NCI-H1417 treated with DMSO at 0.1 percent for 48 hours (cell line): ENCODE measurements around the gene COMMD4.
"Not testable (repeated sequence)": the region's sequence is repeated elsewhere in the genome, so short reads cannot be mapped to it uniquely, and the experiment has no call there.

Experiments used
- DNase-seq: peaks from one replicate; lab custom pipeline; 2025; lab: John Stamatoyannopoulos, UW

The COMMD4 gene

DNA sequence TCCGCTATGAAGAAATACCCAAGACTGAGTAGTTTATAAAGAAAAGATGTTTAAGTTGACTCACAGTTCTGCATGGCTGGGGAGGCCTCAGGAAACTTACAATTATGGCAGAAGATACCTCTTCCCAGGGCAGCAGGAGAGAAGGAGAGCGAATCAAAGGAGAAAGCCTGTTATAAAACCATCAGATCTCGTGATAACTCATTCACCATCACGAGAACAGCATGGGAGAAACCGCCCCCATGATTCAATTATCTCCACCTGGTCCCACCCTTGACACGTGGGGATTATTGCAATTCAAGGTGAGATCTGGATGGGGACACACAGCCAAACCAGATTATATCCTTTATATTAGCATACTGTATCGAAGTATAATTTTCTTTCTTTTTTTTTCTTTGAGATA lies 3.8 kb upstream of the COMMD4 start:
- not testable (repeated sequence) for DNase-seq

DNA sequence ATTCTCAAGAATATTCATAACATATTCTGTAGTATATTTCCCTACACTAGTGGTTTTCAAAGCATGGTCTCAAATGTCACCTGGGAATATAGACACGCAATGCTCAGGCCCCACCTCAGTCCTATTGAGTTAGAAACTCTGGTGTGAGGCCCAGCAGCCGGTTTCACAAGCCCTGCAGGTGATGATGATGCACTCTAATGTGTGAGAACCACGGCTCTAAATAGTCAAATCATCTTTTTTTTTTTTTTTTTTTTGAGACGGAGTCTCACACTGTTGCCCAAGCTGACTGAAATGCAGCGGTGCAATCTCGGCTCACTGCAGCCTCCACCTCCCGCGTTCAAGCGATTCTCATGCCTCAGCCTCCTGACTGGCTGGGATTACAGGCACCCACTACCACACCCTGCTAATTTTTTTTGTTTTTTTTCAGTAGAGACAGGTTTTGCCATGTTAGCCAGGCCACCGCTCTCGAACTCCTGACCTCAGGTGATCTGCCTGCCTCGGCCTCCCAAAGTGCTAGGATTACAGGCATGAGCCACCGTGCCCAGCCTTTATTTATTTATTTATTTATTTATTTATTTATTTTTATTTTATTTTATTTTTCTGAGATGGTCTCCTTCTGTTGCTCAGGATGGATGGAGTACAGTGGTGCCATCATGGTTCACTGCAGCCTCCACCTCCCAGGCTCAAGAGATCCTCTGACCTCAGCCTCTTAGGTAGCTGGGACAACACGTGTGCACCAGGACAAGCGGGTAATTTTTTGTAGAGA lies 2.0 kb upstream of the COMMD4 start:
- DNase-seq: not testable (repeated sequence)

DNA sequence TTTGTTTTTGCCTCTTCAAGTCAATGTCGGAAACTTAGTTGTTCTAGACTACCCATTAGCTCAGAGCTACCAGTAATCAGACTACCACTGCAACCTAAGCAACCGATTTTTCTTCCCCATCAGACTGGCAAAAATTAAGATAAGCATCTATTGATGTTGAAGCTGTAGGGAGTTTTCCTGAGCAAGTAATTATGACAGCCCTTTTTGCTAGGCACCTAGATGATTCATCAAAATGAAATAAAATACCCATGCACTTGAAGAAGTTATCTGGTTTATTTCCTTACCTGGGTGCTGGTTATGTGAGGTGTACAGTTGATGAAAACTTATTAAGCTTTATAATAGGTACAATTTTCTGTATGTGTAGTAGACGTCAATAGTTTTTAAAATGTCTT lies 554 bp upstream of the COMMD4 start:
- no peak for DNase-seq

DNA sequence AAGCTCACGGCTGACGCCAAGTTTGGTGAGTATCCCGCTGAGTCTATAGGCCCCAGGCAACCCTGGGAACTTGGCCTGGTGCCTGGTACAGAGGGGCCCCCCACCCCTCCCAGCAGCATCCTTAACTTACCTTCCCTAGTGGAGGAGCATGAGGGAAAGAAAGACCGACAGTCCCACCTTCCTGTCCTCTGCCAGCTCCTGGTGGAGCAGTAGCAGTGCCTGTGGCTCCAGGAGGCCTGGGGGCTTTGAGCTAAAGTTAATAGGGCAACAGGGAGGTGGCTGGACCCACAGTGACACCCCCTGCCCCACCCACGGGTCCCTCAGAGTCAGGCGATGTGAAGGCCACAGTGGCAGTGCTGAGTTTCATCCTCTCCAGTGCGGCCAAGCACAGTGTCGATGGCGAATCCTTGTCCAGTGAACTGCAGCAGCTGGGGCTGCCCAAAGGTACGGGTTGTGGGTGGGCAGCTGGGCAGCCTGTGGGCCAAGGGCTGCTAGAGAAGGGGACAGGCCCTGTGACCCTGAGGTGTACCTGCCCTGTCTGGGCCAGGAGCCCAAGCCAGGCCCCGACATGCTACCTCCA lies 2.9 kb downstream of the COMMD4 start:
- DNase-seq: no peak

DNA sequence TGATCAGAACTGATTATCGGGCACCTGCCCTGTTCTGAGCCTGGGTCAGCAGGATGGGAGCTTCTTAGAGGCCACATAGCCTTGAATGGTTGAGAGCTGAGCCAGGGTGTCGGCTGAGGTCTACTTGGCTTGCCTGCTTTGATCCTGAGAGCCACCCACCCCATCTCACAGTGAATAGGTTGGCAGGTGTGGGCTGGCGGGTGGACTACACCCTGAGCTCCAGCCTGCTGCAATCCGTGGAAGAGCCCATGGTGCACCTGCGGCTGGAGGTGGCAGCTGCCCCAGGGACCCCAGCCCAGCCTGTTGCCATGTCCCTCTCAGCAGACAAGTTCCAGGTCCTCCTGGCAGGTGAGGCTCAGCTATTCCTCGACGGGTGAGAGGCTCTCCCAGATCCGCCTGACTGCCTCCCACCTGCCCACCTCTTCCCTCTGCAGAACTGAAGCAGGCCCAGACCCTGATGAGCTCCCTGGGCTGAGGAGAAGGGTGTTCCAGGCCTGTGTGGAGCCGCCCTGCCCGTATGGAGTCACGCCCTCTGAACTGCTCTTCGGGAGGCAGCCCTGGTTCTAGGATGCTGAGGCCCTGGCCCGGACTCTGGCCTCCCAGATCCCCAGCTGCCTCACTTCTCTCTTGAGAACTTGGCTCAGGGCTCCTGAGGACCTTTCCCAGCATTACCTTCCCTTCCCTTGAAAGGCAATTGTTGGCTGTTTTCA lies 3.8 kb downstream of the COMMD4 start:
- DNase-seq: no peak

DNA sequence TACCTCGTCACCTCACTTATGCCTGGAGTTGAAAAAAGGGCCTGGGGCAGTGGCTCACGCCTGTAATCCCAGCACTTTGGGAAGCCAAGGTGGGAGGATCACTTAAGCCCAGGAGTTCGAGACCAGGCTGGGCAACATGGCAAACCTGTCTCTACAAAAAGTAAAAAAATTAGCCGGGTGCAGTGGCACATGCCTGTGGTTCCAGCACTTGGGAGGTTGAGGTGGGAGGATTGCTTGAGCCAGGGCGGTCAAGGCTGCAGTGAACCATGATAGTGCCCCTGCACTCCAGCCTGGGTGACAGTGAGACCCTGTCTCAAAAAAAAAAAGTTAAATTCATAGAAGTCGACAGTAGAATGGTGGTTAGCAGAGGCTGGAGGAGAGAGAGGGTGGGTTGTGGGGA lies 6.4 kb downstream of the COMMD4 start:
- DNase-seq: no peak

DNA sequence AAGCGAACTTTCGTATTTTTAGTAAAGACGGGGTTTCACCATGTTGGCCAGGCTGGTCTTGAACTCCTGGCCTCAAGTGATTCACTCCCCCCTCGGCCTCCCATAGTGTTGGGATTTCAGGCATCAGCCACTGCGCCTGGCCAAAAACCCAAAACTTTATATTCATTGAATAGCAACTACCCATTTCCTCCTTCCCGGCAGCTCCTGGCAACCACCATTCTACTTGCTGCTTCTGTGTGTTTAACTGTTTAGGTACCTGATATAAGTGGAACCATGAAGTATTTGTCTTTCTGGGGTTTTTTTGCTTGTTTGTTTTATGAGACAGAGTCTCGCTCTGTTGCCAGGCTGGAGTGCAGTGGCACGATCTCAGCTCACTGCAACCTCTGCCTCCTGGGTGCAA lies 8.1 kb downstream of the COMMD4 start:
- not testable (repeated sequence) for DNase-seq

DNA sequence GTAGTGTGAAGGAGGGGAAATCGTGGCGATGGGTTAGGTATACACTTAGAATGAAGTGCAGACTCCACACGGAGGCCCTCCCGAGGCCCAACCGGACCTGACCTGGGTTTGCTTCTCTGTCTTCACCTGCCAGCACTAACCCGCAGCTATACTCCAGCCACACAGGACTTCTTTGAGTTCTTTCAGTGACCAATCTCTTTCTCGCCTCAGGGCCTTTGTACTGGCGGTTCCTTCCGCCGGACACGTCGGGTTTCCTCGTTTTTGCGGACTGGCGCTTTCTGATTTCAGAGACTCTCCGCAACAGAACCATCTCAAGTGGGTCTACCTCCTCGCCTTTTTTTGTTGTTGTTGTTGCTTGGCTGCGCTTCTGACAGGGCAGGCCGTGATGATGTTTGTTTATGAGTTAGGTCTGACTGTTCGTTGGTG lies 10.9 kb downstream of the COMMD4 start, which contains the start of gene NEIL1:
NEIL1 (plus strand) TSS at position 244 of the 426 bp plus-strand sequence. CDS start 1,867 bp downstream, outside the sequence.
- no peak for DNase-seq

DNA sequence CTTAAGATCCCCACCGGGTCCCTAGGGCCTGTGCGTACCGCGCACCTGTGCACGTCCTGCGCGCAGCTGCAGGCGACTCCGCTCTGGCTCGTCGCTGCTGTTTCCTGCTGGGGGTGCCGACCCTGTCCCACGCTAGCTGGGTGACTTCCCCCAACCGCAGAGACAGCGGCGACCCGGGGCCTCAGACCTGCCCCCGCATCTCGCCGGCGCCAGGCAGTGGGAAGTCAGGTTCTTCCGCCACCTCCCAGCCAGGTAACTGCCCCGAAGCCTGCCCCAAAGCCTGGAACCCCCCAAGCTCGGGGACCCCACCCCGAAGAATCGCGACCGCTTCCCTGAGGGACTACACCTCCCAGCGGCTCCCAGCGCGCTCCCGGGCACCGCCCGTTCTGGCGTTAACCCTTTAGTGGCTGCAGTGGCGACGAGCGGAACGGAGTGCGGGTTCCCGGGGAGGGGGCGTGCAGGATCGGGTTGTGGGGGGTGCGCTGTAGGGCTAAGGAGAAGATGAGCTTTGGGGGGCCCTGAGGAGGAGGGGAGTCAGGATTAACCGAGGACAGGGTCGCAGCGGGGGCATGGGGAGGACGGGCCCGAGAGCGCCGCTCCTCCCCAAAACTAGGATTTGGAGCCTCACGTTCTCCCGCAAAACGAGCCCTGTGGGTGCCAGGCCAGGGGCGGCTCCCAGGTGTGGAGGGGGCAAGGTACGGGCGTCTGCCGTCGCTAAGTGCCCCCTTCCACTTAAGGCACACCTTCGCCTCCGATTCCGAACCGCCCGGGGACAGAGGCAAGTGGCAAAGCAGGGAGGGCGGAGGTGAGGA lies 11.6 kb downstream of the COMMD4 start:
- no peak for DNase-seq

DNA sequence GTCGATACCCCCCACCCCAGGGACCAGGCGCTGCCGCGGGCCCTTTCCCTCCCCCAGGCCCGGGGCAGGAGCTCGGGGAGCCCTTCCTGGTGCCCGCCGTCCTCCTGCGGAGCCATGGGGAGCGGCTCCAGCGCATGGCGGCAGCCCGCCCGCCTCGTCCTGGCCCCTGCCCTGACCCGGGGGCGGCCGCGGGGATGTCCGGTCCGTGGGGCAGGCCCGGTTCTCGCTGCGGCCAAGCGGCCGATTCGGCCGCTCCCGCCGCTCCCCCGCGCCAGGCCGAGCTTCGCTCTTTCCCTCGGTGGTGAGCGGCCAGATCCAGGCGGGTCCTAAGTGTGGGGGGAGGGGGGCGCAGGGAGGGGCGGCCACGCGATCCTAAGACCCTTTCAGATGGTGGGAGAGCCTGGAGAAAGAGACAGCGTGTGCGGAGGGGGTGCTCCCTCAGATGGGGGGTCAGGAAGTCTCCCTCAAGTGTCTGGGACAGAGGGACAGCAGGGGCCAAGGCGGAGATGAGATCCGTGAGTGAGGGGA lies 12.2 kb downstream of the COMMD4 start:
- DNase-seq: no peak

DNA sequence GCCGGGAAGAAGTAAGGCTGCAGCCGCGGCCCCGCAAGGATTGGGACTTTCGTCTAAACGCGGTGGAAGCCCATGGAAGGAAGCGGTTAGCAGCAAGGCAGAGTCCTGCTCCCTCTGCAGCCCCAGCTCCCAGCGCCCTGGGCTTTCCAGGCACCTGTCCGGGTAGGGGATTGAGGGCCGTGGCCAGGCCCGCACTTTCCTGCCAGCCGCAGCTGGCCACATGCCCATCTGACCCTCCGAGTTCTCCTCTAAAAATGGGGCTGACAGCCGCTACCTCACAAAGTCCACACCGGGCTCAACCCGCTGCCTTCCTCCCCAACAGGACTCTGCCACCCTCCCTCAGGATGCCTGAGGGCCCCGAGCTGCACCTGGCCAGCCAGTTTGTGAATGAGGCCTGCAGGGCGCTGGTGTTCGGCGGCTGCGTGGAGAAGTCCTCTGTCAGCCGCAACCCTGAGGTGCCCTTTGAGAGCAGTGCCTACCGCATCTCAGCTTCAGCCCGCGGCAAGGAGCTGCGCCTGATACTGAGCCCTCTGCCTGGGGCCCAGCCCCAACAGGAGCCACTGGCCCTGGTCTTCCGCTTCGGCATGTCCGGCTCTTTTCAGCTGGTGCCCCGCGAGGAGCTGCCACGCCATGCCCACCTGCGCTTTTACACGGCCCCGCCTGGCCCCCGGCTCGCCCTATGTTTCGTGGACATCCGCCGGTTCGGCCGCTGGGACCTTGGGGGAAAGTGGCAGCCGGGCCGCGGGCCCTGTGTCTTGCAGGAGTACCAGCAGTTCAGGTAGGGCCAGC lies 12.9 kb downstream of the COMMD4 start:
- DNase-seq: no peak

DNA sequence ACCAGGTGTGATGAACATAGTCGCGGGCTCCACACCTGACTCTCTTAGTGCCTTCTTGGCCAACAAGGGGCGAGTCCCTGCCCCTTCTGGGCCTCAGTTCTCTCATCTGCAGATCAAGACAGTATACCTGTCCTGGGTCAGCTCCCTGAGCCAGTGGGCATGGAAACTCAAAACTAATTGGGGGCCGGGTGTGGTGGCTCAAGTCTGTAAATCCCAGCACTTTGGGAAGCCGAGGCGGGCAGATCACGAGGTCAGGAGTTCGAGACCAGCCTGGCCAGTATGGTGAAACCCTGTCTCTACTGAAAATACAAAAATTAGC lies 13.4 kb downstream of the COMMD4 start:
- not testable (repeated sequence) for DNase-seq

DNA sequence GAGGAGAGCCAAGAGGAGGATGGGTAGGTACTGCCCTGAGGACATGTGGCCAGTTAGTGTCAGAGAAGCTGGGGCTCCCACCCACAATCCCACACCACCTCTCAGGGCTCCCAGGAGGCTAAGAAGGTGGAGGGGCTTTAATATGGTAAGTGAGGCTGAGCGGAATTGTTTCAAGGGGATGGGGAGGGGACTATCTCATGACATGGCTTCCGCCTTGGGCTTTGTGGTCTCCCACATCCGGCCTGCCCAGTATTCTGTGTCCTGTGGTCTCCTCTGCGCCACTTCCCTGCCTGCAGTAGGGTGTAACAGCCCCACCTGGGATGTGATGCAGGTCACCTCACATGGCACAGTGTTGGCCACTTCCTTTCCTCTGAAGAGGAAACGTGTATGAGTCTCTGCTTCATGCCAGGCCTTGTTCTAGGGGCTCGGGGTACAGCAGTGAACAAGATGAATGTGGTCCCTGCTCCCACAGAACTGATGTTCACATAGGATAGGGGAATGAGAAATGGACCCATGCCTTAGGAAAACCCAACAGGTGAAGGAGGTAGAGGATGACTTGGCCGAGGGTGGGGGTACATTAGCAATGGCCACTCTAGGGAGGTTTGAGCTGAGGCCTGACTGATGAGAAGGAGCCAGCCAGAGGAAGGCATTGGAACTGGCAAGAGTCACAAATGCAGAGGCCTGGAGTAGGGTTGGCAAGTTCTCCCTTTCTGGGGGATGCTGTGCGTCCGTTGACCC lies 14.2 kb downstream of the COMMD4 start:
- no peak for DNase-seq

DNA sequence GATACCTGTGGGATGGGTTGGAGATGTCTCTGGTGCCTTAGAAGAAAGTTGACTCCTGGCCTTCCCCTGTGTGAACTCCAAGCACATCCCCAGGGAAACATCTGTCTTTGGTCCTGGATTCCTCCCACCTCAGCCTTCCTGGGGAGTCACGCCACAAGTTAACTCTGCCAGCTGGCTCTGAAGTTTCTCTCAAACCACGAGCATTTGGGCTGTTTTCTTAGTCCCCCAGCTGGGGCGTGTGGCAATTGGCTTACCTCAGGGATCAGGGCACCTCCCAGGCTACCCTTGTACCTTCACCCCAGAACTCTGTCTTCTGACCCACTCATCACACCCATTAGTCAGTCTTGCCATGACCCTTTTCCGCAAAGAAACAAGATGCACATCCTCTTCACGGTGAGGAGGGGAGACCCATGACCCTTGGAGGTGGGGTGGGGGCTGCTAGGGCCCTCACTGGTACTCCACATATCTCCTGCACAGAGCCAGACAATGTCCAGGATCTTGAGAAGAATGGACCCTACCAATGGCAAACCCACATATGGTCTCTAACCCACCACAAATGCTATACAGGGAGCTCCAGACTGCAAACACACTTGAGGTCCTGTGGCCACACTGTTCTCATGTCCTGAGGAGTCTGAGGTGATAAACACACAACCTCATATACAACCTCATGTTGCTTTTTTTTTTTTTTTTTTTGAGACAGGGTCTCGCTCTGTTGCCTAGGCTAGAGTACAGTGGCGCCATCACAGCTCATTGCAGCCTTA lies 14.9 kb downstream of the COMMD4 start:
- DNase-seq: no peak

DNA sequence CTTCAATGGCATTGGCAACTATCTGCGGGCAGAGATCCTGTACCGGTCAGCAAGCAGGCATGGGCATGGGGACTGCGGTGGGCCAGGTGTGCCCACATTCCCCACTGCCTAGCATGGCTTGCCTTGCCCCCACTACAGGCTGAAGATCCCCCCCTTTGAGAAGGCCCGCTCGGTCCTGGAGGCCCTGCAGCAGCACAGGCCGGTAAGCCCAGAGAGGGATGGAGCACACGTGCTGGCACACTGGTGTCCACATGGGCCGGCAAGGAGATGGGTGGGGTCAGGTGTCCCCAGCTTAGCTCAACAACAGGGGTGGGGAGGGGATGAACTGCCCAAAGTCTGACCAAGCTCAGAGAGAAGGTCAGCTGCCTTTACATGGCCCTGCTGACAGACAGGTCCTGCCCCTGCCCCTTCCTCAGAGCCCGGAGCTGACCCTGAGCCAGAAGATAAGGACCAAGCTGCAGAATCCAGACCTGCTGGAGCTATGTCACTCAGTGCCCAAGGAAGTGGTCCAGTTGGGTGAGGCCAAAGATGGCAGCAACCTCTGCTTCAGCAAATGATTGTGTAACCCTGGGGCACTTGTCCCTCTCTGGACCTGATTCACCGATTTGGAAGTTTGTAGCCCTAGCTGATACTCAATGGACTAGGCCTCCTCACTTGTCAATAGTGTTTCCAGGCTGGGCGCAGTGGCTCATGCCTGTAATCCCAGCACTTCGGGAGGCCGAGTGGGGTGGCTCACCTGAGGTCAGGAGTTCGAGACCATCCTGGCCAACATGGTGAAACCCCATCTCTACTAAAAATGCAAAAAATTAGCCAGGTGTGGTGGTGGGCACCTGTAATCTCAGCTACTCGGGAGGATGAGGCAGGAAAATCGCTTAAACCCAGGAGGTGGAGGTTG lies 16.6 kb downstream of the COMMD4 start:
- DNase-seq: no peak

DNA sequence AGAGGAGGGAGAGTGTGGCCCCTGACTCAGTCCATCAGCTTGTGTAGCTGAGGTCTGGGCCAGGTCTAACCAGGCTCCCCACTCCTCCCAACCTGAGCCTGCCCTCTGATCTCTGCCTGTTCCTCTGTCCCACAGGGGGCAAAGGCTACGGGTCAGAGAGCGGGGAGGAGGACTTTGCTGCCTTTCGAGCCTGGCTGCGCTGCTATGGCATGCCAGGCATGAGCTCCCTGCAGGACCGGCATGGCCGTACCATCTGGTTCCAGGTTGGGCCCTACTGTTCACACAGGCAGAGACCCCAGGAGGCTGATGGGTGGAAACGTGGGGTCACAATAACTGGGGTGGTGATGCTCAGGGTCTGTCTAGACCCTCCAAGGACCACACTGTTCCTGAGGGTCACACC lies 17.7 kb downstream of the COMMD4 start:
- no peak for DNase-seq

DNA sequence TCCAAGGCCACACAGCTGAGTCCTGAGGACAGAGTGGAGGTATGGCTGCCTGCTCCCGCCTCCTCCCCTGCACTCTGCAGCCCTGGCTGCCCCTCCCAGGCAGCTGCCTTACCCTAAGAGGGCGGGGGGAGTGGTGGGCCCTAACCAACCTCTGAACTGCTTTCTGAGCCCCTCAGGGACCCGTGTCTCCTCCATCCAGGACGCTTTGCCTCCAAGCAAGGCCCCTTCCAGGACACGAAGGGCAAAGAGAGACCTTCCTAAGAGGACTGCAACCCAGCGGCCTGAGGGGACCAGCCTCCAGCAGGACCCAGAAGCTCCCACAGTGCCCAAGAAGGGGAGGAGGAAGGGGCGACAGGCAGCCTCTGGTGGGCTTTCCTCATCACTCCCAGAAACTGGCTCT lies 18.6 kb downstream of the COMMD4 start:
- no peak for DNase-seq

DNA sequence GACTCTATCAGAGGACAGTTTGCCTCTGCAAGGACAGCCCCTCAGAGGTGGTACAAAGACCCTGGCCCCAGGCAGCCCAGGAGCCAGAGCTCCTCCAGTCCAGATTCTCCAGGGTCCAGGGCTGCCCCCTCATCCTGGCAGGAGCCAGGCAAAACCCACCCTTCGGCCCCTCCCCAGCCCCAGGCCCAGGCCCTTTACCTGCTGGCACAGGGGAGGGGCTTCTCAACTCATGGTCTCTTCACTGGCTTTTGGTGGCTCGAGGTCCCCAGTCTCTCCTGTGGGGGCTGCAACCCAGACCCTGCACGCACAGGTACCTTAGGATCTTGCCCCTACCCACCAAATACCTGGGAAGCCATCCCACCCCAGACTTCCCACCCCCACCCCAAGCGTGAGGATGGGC lies 19.5 kb downstream of the COMMD4 start:
- DNase-seq: no peak

DNA sequence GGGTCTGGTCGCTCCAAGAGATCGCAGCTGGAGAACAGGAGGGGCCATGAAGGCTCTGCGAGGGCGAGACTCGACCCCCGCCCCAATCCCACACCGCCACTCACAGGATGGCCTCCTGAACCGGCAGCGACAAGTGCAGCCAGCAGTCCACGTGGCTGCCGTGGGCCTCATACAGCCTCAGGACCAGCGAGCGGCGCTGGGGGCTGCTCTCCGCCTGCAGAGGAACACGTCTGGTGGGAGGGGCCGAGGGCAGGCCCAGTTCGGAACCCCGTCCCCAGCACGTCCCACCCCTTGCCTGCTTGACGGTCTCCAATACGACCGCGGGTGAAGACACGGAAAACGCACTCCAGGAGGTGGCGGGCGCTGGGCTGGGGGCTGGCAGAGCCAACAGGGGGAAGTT lies 20.1 kb downstream of the COMMD4 start:
- DNase-seq: no peak
